ENCODE measurements around the gene LIF. TPM values are rescaled to one million over a fixed set of nuclear protein-coding genes. Genes with fewer than 3 reads are reported as not detected.

LIF gene
- total and polyA plus RNA-seq, 4 donors = 0.77 to 26.1 (median 5.1) TPM

DNA sequence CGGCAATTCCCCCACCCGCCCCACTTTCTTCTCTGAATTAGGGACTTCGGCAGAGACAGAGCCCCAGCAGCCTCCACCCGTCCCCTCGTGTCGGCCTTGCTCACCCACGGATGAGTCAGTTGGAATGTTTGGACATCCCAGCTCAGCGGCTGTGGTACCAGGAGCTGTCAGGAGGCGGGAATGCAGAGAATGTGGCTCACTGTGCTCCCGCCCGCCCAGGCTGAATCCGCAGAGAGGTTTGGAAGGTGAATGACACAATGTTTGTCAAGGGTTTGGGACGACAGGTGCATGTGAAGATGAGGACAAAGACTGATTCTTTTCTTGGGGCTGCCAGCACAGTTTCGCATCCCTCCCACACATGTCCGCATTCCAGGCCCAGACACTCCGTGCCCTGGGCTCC lies 39.6 kb downstream of the LIF start:
- TF ChIP-seq, protein P1, sequence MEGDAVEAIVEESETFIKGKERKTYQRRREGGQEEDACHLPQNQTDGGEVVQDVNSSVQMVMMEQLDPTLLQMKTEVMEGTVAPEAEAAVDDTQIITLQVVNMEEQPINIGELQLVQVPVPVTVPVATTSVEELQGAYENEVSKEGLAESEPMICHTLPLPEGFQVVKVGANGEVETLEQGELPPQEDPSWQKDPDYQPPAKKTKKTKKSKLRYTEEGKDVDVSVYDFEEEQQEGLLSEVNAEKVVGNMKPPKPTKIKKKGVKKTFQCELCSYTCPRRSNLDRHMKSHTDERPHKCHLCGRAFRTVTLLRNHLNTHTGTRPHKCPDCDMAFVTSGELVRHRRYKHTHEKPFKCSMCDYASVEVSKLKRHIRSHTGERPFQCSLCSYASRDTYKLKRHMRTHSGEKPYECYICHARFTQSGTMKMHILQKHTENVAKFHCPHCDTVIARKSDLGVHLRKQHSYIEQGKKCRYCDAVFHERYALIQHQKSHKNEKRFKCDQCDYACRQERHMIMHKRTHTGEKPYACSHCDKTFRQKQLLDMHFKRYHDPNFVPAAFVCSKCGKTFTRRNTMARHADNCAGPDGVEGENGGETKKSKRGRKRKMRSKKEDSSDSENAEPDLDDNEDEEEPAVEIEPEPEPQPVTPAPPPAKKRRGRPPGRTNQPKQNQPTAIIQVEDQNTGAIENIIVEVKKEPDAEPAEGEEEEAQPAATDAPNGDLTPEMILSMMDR (IDR thresholded peaks at IDR 0.05; ENCODE audit: control extremely low read depth, extremely low read depth) = no peak
- Histone ChIP-seq H3K36me3 (ENCODE audit: control insufficient read depth in 4 of 4, insufficient read depth in 4 of 4, low read length in 4 of 4) (no peaks in the 10 kb centered on the region), H3K9ac (ENCODE audit: insufficient read depth in 1 of 2, low read length in 2 of 2) (no peak overlapping the region), H3K4me1 (ENCODE audit: control insufficient read depth in 5 of 5, insufficient read depth in 5 of 5, low read length in 5 of 5) (peaks cover 0 to 44% (median 16%) of the 10 kb centered on the region in 5 donors), H3K27ac (ENCODE audit: low read depth in 1 of 2, low read length in 1 of 2) (peak overlapping the region in 1 of 2 donors; percentile 2), H3K4me3 (no peak overlapping the region), H3K9me3 (ENCODE audit: control insufficient read depth in 4 of 4, insufficient read depth in 3 of 4, low read length in 3 of 4) (peaks cover 0 to 2% (median 0%) of the 10 kb centered on the region in 4 donors), H3K27me3 (ENCODE audit: control insufficient read depth in 3 of 3, insufficient read depth in 3 of 3, low read length in 2 of 3) (peaks cover 0 to 5% (median 0%) of the 10 kb centered on the region in 3 donors)
- peak in 1 of 3 donors; percentile 48 for DNase-seq
- 65 to 81% methylated on average over 16 of the region's 16 CpGs for WGBS, 2 donors
- no peak for ATAC-seq (ENCODE audit: insufficient read depth, low FRiP score)

DNA sequence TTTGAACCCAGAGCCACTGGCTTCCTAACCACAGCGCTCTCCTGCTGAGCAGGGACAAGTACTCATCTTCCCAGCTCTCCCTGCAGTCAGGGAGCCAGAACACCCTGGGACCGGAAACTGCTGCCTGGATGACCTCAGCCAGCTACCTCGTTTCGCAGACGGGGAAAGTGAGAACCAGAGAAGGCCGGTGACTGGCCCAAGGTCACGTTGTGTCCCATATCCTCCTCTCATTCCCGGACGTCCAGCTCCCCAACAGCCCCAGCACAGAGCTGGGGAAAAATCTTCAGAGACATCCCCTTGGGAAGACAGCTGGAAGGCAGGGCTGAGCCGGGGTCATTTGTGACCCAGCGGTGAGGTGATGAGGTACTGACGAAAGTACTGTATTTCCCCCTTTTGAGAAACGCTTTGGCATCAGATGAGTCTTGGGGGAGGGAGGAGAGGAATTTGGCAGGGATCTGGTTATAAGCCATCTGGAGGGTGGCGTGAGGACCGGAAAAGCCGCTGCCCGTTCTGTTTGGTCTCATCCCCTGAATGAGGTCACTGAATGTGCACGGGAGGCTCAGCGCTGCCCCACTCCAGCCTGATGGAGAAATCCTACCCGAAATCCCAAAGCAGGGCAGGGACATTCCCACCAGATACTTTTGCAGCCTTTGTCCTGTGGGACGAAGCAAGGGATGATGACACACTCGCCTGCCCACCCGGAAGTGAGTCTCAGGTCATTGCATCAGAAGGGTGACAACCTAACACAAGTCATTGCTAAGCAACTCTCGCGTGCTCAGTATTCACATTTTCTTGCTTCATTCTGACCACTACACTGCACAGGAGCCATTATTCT lies 41.1 kb downstream of the LIF start:
- DNase-seq (peak; percentile 76 to 83 (median 81)), ATAC-seq (ENCODE audit: insufficient read depth, low FRiP score) (peak; percentile 31)
- Histone ChIP-seq H3K9me3 (ENCODE audit: control insufficient read depth in 4 of 4, insufficient read depth in 3 of 4, low read length in 3 of 4) (peaks cover 0 to 2% (median 0%) of the 10 kb centered on the region in 4 donors), H3K27ac (ENCODE audit: low read depth in 1 of 2, low read length in 1 of 2) (peak overlapping the region in 1 of 2 donors; percentile 37), H3K36me3 (ENCODE audit: control insufficient read depth in 4 of 4, insufficient read depth in 4 of 4, low read length in 4 of 4) (no peaks in the 10 kb centered on the region), H3K27me3 (ENCODE audit: control insufficient read depth in 3 of 3, insufficient read depth in 3 of 3, low read length in 2 of 3) (peaks cover 0 to 5% (median 0%) of the 10 kb centered on the region in 3 donors), H3K4me1 (ENCODE audit: control insufficient read depth in 5 of 5, insufficient read depth in 5 of 5, low read length in 5 of 5) (peaks cover 0 to 49% (median 16%) of the 10 kb centered on the region in 5 donors), H3K4me3 (no peak overlapping the region), H3K9ac (ENCODE audit: insufficient read depth in 1 of 2, low read length in 2 of 2) (no peak overlapping the region)
- TF ChIP-seq, protein P1 (IDR thresholded peaks at IDR 0.05; ENCODE audit: control extremely low read depth, extremely low read depth) = no peak
- 62 to 69% methylated on average over 25 of the region's 25 CpGs for WGBS, 2 donors

DNA sequence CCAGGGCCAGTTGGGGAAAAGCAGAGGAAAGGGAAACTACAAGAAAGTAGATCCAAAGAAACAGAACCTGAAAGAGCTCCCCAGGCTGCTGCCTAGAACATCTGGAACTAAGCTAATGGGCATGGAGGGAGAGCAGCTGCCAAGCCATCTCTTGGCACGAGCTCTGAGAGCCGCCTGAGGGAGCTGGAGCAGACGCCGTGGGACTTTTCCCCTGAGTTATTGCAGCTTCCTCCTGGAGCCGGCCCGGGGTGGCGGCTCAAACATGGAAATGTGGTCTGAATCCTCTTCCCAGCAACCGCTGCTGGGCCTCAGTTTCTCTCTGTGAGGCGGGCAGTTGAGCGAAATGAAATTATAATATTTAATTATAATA lies 41.8 kb downstream of the LIF start:
- ATAC-seq (ENCODE audit: insufficient read depth, low FRiP score) (no peak), DNase-seq (peak; percentile 84 to 87 (median 85))
- H3K4me1 ChIP-seq (ENCODE audit: control insufficient read depth in 5 of 5, insufficient read depth in 5 of 5, low read length in 5 of 5) = peaks cover 0 to 47% (median 16%) of the 10 kb centered on the region in 5 donors
- no peak overlapping the region for H3K9ac ChIP-seq (ENCODE audit: insufficient read depth in 1 of 2, low read length in 2 of 2)
- WGBS, 2 donors = 60 to 83% methylated on average over 10 of the region's 10 CpGs
- peaks cover 0 to 2% (median 0%) of the 10 kb centered on the region in 4 donors for H3K9me3 ChIP-seq (ENCODE audit: control insufficient read depth in 4 of 4, insufficient read depth in 3 of 4, low read length in 3 of 4)
- H3K27me3 ChIP-seq (ENCODE audit: control insufficient read depth in 3 of 3, insufficient read depth in 3 of 3, low read length in 2 of 3) = peaks cover 0 to 5% (median 0%) of the 10 kb centered on the region in 3 donors
- H3K27ac ChIP-seq (ENCODE audit: low read depth in 1 of 2, low read length in 1 of 2) = peak overlapping the region in 1 of 2 donors; percentile 13
- no peaks in the 10 kb centered on the region for H3K36me3 ChIP-seq (ENCODE audit: control insufficient read depth in 4 of 4, insufficient read depth in 4 of 4, low read length in 4 of 4)
- TF ChIP-seq, protein P1 (IDR thresholded peaks at IDR 0.05; ENCODE audit: control extremely low read depth, extremely low read depth) = no peak
- H3K4me3 ChIP-seq = no peak overlapping the region

Data from lung (tissue), 12 donors.